Inflammatory macrophage treated with lipopolysaccharide for 1 hour (primary cell): ENCODE results near the gene CLRN2.
"Not testable (repeated sequence)": the region's sequence is repeated elsewhere in the genome, so short reads cannot be mapped to it uniquely, and the experiment has no call there.

Experiments
- DNase-seq, 2 donors: peaks; one replicate each; pipeline ENCODE4 v3.0.0-alpha.2; 2020 to 2022

CLRN2 gene

GRCh38 chr4:17510582-17510981 lies 4.4 kb upstream of the CLRN2 start:
- DNase-seq, result no peak

GRCh38 chr4:17511051-17511450 lies 3.9 kb upstream of the CLRN2 start:
- no peak for DNase-seq

- DNase-seq, result peak; percentile 21 to 30
These were observed 3.4 kb upstream of the CLRN2 start for GRCh38 chr4:17511509-17511949.

GRCh38 chr4:17511950-17512795 lies 2.8 kb upstream of the CLRN2 start, which contains the start of gene QDPR:
Gene QDPR, minus strand, starts transcription at chr4:17512090. Its CDS starts 36 bp downstream, at chr4:17512054.
- peak; percentile 71 to 76 for DNase-seq

- DNase-seq, result no peak
These were observed 1.8 kb upstream of the CLRN2 start for GRCh38 chr4:17512973-17513665.

GRCh38 chr4:17515445-17516407 lies 761 bp downstream of the CLRN2 start:
- no peak for DNase-seq

GRCh38 chr4:17516980-17517379 lies 2.0 kb downstream of the CLRN2 start:
- DNase-seq, result no peak

- DNase-seq, result no peak
These were observed 2.7 kb downstream of the CLRN2 start for GRCh38 chr4:17517664-17518063.

- DNase-seq, result no peak
These were observed 6.6 kb downstream of the CLRN2 start for GRCh38 chr4:17521595-17521994.

GRCh38 chr4:17523662-17524061 lies 8.7 kb downstream of the CLRN2 start:
- DNase-seq, result no peak

GRCh38 chr4:17526695-17527477 lies 11.9 kb downstream of the CLRN2 start:
- no peak for DNase-seq

GRCh38 chr4:17528551-17529165 lies 13.7 kb downstream of the CLRN2 start:
- DNase-seq, result no peak

GRCh38 chr4:17531538-17532285 lies 16.7 kb downstream of the CLRN2 start:
- DNase-seq, result peak; percentile 69 to 90

- DNase-seq, result no peak
These were observed 19.7 kb downstream of the CLRN2 start for GRCh38 chr4:17534705-17535104.

- DNase-seq, result no peak
These were observed 20.3 kb downstream of the CLRN2 start for GRCh38 chr4:17535242-17535641.

GRCh38 chr4:17535906-17536305 lies 20.9 kb downstream of the CLRN2 start:
- no peak for DNase-seq

GRCh38 chr4:17537060-17537459 lies 22.1 kb downstream of the CLRN2 start:
- DNase-seq, result not testable (repeated sequence)

GRCh38 chr4:17544205-17544604 lies 29.2 kb downstream of the CLRN2 start:
- peak; percentile 62 to 77 for DNase-seq

- DNase-seq, result no peak
These were observed 29.9 kb downstream of the CLRN2 start for GRCh38 chr4:17544831-17545234.

GRCh38 chr4:17545374-17546140 lies 30.6 kb downstream of the CLRN2 start:
- DNase-seq, result no peak
